Bronchial epithelial cell (primary cell): Measurements from ENCODE around the gene BAK1. TPM values are rescaled to one million over a fixed set of nuclear protein-coding genes. Genes with fewer than 3 reads are reported as not detected.

Experiments
- DNase-seq: peaks from one replicate; pipeline ENCODE4 v3.0.0-alpha.2; 2010; ENCODE audit warnings: low read depth
- FAIRE-seq: peaks from 2 replicates; lab custom pipeline; 2011; peaks lifted over from hg19 to GRCh38; lab: Jason Lieb, UNC
- H3K27me3 ChIP-seq: 2 replicates; pipeline ENCODE4 v1.5.1; 2011; ENCODE audit warnings: low read length; ENCODE audit not compliant: control insufficient read depth, insufficient read depth
- H3K36me3 ChIP-seq: 2 replicates; pipeline ENCODE4 v1.5.1; 2011; ENCODE audit warnings: low read length; ENCODE audit not compliant: control insufficient read depth, insufficient read depth
- H3K4me3 ChIP-seq: 2 replicates; pipeline ENCODE4 v1.5.1; 2011; ENCODE audit warnings: mild to moderate bottlenecking, low read depth, low read length, control low read depth
- CTCF ChIP-seq: IDR thresholded peaks from 2 replicates; pipeline ENCODE4 v1.5.1; 2011; ENCODE audit warnings: mild to moderate bottlenecking, moderate library complexity, low read length, control low read depth, inconsistent platforms; ENCODE audit not compliant: insufficient read depth, severe bottlenecking
- total RNA-seq: library from RNA; depleted of rRNA; stranded (reverse); fragments of >200 nt; gene quantifications from 2 replicates; pipeline ENCODE4 v1.2.1, GENCODE V29; 2014

The BAK1 gene
- total RNA-seq, 1 donor from 2014 or later = 25.5 TPM

DNA sequence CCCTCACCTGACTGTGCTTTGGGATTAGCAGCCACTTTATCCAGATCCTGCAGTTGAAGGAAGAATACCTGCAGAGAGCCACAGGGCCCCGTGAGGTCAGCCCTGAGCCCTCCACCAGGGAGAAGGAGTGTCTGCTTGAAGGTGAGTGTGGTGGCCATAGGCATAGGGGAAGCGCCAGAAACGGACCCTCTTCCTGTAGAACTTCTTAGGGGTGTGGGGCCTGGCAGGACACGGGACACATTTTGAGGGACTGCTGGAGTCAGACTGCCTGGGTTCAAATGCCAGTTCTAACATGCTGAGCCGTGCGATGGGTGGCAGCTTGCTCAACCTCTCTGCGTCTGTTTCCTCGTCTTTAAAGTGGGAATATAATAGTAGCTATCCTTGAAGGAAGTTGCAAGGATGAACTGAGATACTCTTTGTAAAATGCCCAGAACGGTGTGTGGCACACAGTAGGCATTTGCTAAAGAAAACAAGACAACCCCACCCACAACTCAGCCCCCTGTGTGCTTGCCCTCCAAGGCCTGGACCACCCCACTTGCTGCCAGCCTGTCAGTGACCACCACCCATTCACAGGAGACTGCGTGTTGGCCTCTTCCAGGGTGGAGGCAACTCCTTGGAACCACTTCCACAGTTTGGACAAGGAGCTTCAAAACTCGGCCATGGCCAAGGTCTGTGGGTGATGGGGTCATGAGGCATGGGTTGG lies 4.8 kb upstream of the BAK1 start:
- TF ChIP-seq CTCF = no peak
- H3K4me3 ChIP-seq = no peak overlapping the region
- H3K27me3 ChIP-seq = no peaks in the 10 kb centered on the region
- no peaks in the 10 kb centered on the region for H3K36me3 ChIP-seq
- DNase-seq (no peak), FAIRE-seq (no peak)

DNA sequence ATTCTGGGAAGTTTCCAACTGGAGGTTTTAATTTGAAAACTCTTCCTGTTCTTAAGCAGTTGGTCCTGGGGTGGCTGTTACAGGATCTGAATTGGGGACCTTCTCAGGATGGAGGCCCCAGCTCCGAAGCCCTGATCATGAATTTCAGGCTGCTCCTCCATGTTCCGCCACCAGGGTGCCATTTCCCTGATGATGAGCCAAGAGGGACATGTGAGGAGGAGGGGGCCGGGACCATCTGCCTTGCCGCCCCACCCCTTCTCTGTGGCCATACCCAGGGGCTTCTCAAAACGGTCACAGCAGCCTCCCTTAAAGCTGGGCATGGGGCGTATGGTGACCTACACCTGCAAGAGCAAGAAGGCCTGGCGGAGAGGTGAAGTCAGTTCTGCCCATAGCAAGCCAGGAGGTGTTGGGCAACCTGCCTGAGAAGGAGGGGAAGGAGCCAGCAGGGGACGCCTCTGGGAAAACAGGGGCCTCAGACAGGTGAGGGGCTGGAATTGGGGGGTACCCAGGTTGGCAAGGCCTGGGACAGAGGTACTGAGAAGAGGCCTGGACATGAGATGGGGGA lies 3.6 kb upstream of the BAK1 start:
- Histone ChIP-seq H3K4me3 (no peak overlapping the region), H3K27me3 (no peaks in the 10 kb centered on the region), H3K36me3 (no peaks in the 10 kb centered on the region)
- FAIRE-seq = no peak
- TF ChIP-seq CTCF = peak; percentile 46
- DNase-seq = no peak

GRCh38 chr6:33581186-33581585 lies 1.1 kb upstream of the BAK1 start:
- no peaks in the 10 kb centered on the region for H3K27me3 ChIP-seq
- FAIRE-seq = no peak
- no peak for TF ChIP-seq CTCF
- peaks cover 8% of the 10 kb centered on the region for H3K36me3 ChIP-seq
- no peak for DNase-seq
- H3K4me3 ChIP-seq = no peak overlapping the region

GRCh38 chr6:33578588-33579011 lies 1.5 kb downstream of the BAK1 start:
- FAIRE-seq (no peak), DNase-seq (no peak)
- Histone ChIP-seq H3K27me3 (no peaks in the 10 kb centered on the region), H3K4me3 (peak overlapping the region; percentile 87), H3K36me3 (peaks cover 27% of the 10 kb centered on the region)
- no peak for TF ChIP-seq CTCF

DNA sequence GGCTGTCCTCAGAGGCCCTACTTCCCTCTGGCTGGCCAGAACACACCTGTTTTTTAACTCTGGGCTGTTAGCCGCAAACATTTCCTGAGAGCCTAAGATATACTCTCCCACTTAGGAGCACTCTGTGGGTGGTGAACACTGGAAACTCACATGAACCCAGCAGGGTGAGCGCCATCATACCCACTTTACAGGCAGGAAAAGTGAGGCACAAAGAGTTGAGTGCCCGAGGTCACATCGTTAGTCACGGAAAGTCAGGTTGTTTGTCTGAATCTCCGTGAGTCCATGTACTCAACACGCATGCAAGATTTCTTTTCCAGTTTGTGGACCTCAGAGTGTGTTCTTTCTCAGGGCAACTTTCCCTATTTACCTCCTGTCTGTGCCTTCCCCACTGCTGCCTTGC lies 1.9 kb downstream of the BAK1 start:
- Histone ChIP-seq H3K36me3 (peaks cover 27% of the 10 kb centered on the region), H3K27me3 (no peaks in the 10 kb centered on the region), H3K4me3 (no peak overlapping the region)
- FAIRE-seq = no peak
- no peak for TF ChIP-seq CTCF
- DNase-seq = no peak
